ENCODE measurements around the gene HOXC9.
"Not testable (repeated sequence)": the region's sequence is repeated elsewhere in the genome, so short reads cannot be mapped to it uniquely, and the experiment has no call there.

The HOXC9 gene

DNA sequence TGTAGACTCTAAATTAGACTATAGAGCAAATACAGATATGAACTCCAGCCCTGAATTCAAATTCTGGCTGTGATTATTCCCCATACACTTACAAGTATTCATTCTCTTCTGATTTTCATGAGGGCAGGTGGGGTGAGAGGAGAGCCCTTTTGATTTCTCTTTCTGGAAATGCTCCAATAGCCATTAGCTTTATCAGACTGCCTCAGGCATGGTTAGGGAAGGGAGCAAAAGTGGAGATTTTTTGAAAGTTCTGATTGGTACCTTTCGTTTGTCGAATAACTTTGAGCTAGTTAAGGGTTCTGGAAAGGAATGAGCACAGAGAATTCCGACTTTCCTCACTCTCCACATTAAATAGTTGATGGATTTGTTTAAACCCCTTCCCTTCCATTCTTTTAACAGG, 40.7 kb downstream of the HOXC9 start:
- no peaks in the 10 kb centered on the region for H3K36me3 ChIP-seq (ENCODE audit: insufficient read depth, low read length)
- H3K9me3 ChIP-seq (ENCODE audit: low read length), result no peaks in the 10 kb centered on the region
- no peak overlapping the region for H3K9ac ChIP-seq (ENCODE audit: low read length)
- H3K4me2 ChIP-seq (ENCODE audit: low read length), result no peak overlapping the region
- peaks cover 7% of the 10 kb centered on the region for H3K4me1 ChIP-seq (ENCODE audit: insufficient read depth, low read length, severe bottlenecking)
- no peaks in the 10 kb centered on the region for H4K20me1 ChIP-seq (ENCODE audit: insufficient read depth, low read length)
- no peak for TF ChIP-seq EZH2 (IDR thresholded peaks at IDR 0.05; ENCODE audit: borderline replicate concordance, low read length)
- TF ChIP-seq, protein P1, sequence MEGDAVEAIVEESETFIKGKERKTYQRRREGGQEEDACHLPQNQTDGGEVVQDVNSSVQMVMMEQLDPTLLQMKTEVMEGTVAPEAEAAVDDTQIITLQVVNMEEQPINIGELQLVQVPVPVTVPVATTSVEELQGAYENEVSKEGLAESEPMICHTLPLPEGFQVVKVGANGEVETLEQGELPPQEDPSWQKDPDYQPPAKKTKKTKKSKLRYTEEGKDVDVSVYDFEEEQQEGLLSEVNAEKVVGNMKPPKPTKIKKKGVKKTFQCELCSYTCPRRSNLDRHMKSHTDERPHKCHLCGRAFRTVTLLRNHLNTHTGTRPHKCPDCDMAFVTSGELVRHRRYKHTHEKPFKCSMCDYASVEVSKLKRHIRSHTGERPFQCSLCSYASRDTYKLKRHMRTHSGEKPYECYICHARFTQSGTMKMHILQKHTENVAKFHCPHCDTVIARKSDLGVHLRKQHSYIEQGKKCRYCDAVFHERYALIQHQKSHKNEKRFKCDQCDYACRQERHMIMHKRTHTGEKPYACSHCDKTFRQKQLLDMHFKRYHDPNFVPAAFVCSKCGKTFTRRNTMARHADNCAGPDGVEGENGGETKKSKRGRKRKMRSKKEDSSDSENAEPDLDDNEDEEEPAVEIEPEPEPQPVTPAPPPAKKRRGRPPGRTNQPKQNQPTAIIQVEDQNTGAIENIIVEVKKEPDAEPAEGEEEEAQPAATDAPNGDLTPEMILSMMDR (IDR thresholded peaks at IDR 0.05; ENCODE audit: low read length), result no peak
- no peak overlapping the region for H3K27ac ChIP-seq (ENCODE audit: low read depth, low read length, poor library complexity, severe bottlenecking)
- no peaks in the 10 kb centered on the region for H3K9me2 ChIP-seq (ENCODE audit: low read depth, low read length)
- H3F3A ChIP-seq (ENCODE audit: insufficient read depth, low read length), result no peaks in the 10 kb centered on the region
- no peaks in the 10 kb centered on the region; the same call in 1 of the 2 replicates for H3K27me3 ChIP-seq (ENCODE audit: insufficient read depth, low read length)
- no peaks in the 10 kb centered on the region for H3K79me2 ChIP-seq (ENCODE audit: insufficient read depth, low read length)
- H3K4me3 ChIP-seq (ENCODE audit: low read depth, low read length, poor library complexity, severe bottlenecking), result no peak overlapping the region
- no peak overlapping the region for H2AFZ ChIP-seq (ENCODE audit: low read length)

DNA sequence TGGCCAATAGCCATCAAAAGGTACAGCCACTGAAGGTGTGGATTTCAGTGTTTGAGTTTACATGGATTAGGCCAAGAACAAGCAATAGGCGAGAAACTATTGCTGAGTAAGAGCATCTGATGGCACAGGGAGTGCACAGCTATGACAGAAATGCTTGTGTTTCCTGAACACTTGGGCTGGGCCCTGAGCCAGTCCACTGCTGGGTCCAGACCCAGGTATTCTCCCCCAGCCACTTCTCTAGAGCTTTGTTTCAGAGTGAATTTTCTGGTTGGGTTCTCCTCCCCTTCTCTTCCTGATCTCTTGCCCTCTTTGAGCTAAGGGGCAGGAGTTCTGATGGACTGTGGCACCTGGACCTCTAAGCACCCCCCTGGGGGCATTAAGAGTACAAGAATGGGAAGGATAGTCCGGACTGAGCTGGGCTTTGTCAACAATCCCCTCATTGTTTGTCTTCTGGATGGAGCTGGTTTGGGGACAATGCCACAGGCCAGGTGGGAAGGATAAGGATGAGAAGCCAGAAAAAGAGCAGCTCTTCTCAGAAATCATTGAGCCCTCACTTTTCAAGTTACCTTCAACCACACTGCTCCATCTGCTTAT, 41.2 kb downstream of the HOXC9 start:
- Histone ChIP-seq H3K4me3 (ENCODE audit: low read depth, low read length, poor library complexity, severe bottlenecking) (no peak overlapping the region), H3K79me2 (ENCODE audit: insufficient read depth, low read length) (no peaks in the 10 kb centered on the region), H3K4me1 (ENCODE audit: insufficient read depth, low read length, severe bottlenecking) (peaks cover 7% of the 10 kb centered on the region), H3K9me2 (ENCODE audit: low read depth, low read length) (no peaks in the 10 kb centered on the region), H3K36me3 (ENCODE audit: insufficient read depth, low read length) (no peaks in the 10 kb centered on the region), H3K27me3 (ENCODE audit: insufficient read depth, low read length) (no peaks in the 10 kb centered on the region; the same call in 1 of the 2 replicates), H3K27ac (ENCODE audit: low read depth, low read length, poor library complexity, severe bottlenecking) (no peak overlapping the region), H3K4me2 (ENCODE audit: low read length) (no peak overlapping the region), H2AFZ (ENCODE audit: low read length) (no peak overlapping the region), H4K20me1 (ENCODE audit: insufficient read depth, low read length) (no peaks in the 10 kb centered on the region), H3K9ac (ENCODE audit: low read length) (no peak overlapping the region), H3K9me3 (ENCODE audit: low read length) (no peaks in the 10 kb centered on the region), H3F3A (ENCODE audit: insufficient read depth, low read length) (no peaks in the 10 kb centered on the region)
- TF ChIP-seq EZH2 (IDR thresholded peaks at IDR 0.05; ENCODE audit: borderline replicate concordance, low read length), result no peak
- TF ChIP-seq, protein P1 (IDR thresholded peaks at IDR 0.05; ENCODE audit: low read length), result no peak

DNA sequence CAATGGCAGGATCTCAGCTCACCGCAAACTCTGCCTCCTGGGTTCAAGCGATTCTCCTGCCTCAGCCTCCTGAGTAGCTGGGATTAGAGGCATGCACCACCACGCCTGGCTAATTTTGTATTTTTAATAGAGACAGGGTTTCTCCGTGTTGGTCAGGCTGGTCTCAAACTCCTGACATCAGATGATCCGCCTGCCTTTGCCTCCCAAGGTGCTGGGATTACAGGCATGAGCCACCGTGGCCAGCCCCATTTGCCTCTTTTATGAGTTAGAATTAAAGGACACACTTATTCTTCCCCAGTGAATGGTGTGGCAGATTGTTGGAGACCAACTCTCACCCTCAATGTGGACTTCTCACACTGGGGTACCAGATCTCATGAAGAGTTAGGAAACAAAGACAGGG, 42.1 kb downstream of the HOXC9 start:
- not testable (repeated sequence) for H3K27ac ChIP-seq (ENCODE audit: low read depth, low read length, poor library complexity, severe bottlenecking); H3K79me2 ChIP-seq (ENCODE audit: insufficient read depth, low read length); H3K9me2 ChIP-seq (ENCODE audit: low read depth, low read length); H3F3A ChIP-seq (ENCODE audit: insufficient read depth, low read length); H3K4me1 ChIP-seq (ENCODE audit: insufficient read depth, low read length, severe bottlenecking); H2AFZ ChIP-seq (ENCODE audit: low read length); H3K9ac ChIP-seq (ENCODE audit: low read length); H3K4me3 ChIP-seq (ENCODE audit: low read depth, low read length, poor library complexity, severe bottlenecking); H3K27me3 ChIP-seq (ENCODE audit: insufficient read depth, low read length); H3K4me2 ChIP-seq (ENCODE audit: low read length); H4K20me1 ChIP-seq (ENCODE audit: insufficient read depth, low read length); H3K36me3 ChIP-seq (ENCODE audit: insufficient read depth, low read length); H3K9me3 ChIP-seq (ENCODE audit: low read length)

All from OCI-LY1 (cell line).